ENCODE results near the gene AFAP1L2.

Gene AFAP1L2

GRCh38 chr10:114301951-114302710 lies 102.2 kb downstream of the AFAP1L2 start:
- DNase-seq (ENCODE audit: low read depth), result no peak
- TF ChIP-seq, protein P1, sequence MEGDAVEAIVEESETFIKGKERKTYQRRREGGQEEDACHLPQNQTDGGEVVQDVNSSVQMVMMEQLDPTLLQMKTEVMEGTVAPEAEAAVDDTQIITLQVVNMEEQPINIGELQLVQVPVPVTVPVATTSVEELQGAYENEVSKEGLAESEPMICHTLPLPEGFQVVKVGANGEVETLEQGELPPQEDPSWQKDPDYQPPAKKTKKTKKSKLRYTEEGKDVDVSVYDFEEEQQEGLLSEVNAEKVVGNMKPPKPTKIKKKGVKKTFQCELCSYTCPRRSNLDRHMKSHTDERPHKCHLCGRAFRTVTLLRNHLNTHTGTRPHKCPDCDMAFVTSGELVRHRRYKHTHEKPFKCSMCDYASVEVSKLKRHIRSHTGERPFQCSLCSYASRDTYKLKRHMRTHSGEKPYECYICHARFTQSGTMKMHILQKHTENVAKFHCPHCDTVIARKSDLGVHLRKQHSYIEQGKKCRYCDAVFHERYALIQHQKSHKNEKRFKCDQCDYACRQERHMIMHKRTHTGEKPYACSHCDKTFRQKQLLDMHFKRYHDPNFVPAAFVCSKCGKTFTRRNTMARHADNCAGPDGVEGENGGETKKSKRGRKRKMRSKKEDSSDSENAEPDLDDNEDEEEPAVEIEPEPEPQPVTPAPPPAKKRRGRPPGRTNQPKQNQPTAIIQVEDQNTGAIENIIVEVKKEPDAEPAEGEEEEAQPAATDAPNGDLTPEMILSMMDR (IDR thresholded peaks at IDR 0.05; ENCODE audit: low read depth, low read length, missing control alignments), result no peak

DNA sequence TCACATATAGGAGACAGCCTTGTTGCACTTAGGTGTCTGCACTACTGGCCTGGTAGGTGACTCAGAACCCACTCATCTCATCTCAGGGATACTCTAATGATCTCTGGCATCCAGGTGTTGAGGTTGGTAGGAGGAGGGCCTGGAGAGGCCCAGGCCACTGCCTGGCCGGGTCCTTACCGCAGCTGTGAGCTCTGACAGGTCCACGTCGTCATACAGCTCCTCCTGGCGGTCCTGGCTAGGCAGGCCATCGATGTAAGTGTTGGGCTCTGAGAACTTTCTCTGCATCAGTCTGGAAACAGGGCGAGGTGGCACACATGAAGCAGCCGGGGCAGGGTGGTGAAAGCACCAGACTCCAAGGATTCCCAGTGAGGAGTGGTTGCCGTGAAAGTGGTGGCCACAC lies 103.1 kb downstream of the AFAP1L2 start:
- TF ChIP-seq, protein P1 (IDR thresholded peaks at IDR 0.05; ENCODE audit: low read depth, low read length, missing control alignments), result no peak
- H3K4me3 ChIP-seq (ENCODE audit: low read depth, low read length), result no peak overlapping the region
- DNase-seq (ENCODE audit: low read depth), result no peak

More at GRCh38 chr10:114301951-114302710, 102.2 kb downstream of the AFAP1L2 start:
- H3K4me3 ChIP-seq (ENCODE audit: low read depth, low read length), result no peak overlapping the region

GRCh38 chr10:114300036-114300645 lies 104.2 kb downstream of the AFAP1L2 start:
- TF ChIP-seq, protein P1 (IDR thresholded peaks at IDR 0.05; ENCODE audit: low read depth, low read length, missing control alignments), result no peak
- no peak overlapping the region for H3K4me3 ChIP-seq (ENCODE audit: low read depth, low read length)
- DNase-seq (ENCODE audit: low read depth), result no peak

DNA sequence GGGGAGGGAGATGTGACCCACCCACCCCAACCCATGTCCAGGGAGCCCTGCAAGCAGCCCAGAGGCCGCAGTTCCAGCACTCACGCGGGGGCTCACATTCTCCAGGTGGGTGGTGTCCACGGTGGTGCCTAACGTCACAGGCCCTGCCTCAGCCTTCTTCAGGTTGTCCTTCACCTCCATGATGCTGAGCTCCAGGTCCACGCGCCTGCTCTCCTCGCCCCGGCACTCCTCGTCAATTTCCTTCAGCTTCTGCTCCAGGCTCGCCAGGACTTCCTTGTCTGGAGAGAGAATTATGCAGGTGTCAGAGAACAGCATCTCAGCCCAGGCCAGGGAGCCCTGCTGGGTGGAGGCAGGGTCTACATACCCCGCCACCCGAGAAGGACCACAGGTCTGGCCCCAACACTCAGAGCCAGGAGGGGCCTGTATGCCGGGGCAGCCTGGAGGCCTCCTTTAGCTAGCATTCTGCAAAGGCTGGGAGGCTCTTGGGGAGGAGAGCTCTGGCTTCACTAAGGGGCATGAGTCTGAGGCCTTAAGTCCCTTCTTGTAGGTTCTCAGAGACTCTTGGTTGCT lies 107.1 kb downstream of the AFAP1L2 start:
- no peak overlapping the region for H3K4me3 ChIP-seq (ENCODE audit: low read depth, low read length)
- TF ChIP-seq, protein P1 (IDR thresholded peaks at IDR 0.05; ENCODE audit: low read depth, low read length, missing control alignments), result no peak
- no peak for DNase-seq (ENCODE audit: low read depth)

DNA sequence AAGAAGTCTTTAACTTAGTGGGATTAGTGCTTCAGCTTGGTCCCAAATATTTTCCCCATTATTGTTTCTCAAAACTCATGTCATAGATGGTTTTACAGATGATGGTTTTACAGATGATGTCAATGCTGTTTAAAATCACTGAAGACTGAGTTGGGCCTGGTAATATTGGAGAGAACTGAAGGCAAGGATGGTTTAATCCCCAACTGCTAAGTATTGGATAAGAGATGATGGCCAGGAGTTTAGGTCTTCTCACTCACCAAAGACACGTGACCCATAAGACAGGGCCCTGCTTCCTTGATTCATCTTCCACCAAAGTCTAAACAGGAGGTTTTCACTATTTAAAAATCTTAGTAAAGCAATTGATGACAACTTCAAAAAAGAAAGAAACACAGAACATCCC lies 108.9 kb downstream of the AFAP1L2 start:
- no peak for DNase-seq (ENCODE audit: low read depth)
- TF ChIP-seq, protein P1 (IDR thresholded peaks at IDR 0.05; ENCODE audit: low read depth, low read length, missing control alignments), result no peak
- H3K4me3 ChIP-seq (ENCODE audit: low read depth, low read length), result no peak overlapping the region

GRCh38 chr10:114294549-114294948 lies 109.8 kb downstream of the AFAP1L2 start:
- TF ChIP-seq, protein P1 (IDR thresholded peaks at IDR 0.05; ENCODE audit: low read depth, low read length, missing control alignments), result no peak
- H3K4me3 ChIP-seq (ENCODE audit: low read depth, low read length), result no peak overlapping the region
- no peak for DNase-seq (ENCODE audit: low read depth)

All from GM12864 (cell line).